Natural killer cell (primary cell): Measurements from ENCODE around the gene DEPDC7. TPM values are rescaled to one million over a fixed set of nuclear protein-coding genes. Genes with fewer than 3 reads are reported as not detected.
"Not testable (repeated sequence)": the region's sequence is repeated elsewhere in the genome, so short reads cannot be mapped to it uniquely, and the experiment has no call there.

Experiments used
- ATAC-seq, 3 donors: fragments of 150-1000 bp in 2 of 3; fragments of 200-7000 bp in 1 of 3; cut with Tn5 transposase; 1 replicate in 1 of 3; 2 replicates in 2 of 3; pipeline ENCODE4 v1.10.0; 2021; ENCODE audit warnings: mild to moderate bottlenecking in 2 of 3, moderate library complexity in 2 of 3
- DNase-seq, 2 donors: peaks; one replicate each; pipeline versions ENCODE4 v3.0.0 to v3.0.0-alpha.2; 2013 to 2021; ENCODE audit warnings: mixed read lengths in 1 of 2
- H3K27ac ChIP-seq: one replicate; pipeline ENCODE4 v1.5.1; 2013; ENCODE audit warnings: mild to moderate bottlenecking, low read length
- H3K27me3 ChIP-seq: one replicate; pipeline ENCODE4 v1.6.1; 2013; ENCODE audit warnings: low read length; ENCODE audit not compliant: control insufficient read depth, insufficient read depth
- H3K36me3 ChIP-seq: one replicate; pipeline ENCODE4 v1.6.1; 2013; ENCODE audit warnings: low read length; ENCODE audit not compliant: control insufficient read depth, insufficient read depth
- H3K4me1 ChIP-seq: one replicate; pipeline ENCODE4 v1.6.1; 2013; ENCODE audit warnings: low read length; ENCODE audit not compliant: control insufficient read depth, insufficient read depth
- H3K4me3 ChIP-seq: one replicate; pipeline ENCODE4 v1.5.1; 2013; ENCODE audit warnings: low read length
- H3K9me3 ChIP-seq: one replicate; pipeline ENCODE4 v1.6.1; 2013; ENCODE audit warnings: low read length; ENCODE audit not compliant: control insufficient read depth, insufficient read depth
- H3K27ac Mint-ChIP-seq, 2 donors: one replicate each; pipeline ENCODE4 v1.8.0; 2022; ENCODE audit warnings: mild to moderate bottlenecking in 2 of 2, mixed read lengths in 2 of 2, moderate library complexity in 1 of 2
- H3K27me3 Mint-ChIP-seq, 2 donors: one replicate each; pipeline ENCODE4 v1.8.0; 2022; ENCODE audit warnings: low read depth in 2 of 2, mixed read lengths in 2 of 2
- H3K36me3 Mint-ChIP-seq: one replicate; pipeline ENCODE4 v1.8.0; 2022; ENCODE audit warnings: mixed read lengths
- H3K4me1 Mint-ChIP-seq, 2 donors: one replicate each; pipeline ENCODE4 v1.8.0; 2022; ENCODE audit warnings: mixed read lengths in 2 of 2
- H3K4me3 Mint-ChIP-seq: one replicate; pipeline ENCODE4 v1.8.0; 2022; ENCODE audit warnings: mild to moderate bottlenecking, moderate library complexity, mixed read lengths
- H3K9me3 Mint-ChIP-seq, 2 donors: one replicate each; pipeline ENCODE4 v1.8.0; 2022; ENCODE audit warnings: mixed read lengths in 2 of 2
- CTCF ChIP-seq: fragments of 200-600 bp; IDR thresholded peaks from one replicate; pipeline ENCODE4 v1.8.0; 2022; ENCODE audit warnings: antibody characterized with exemption
- WGBS: methylation state at CpG from one replicate; pipeline ENCODE4 v1.1.7; 2013; ENCODE audit warnings: missing lambda C conversion rate; ENCODE audit not compliant: insufficient coverage; 5-methylcytosine and 5-hydroxymethylcytosine counted together
- intact Hi-C: fragments of 100-400 bp; cut with micrococcal nuclease; formaldehyde crosslinking; loops from one replicate; pipeline ENCODE4 v1.14.2; 2022
- total RNA-seq, 4 donors: library from RNA; stranded (reverse); fragments of 120-200 nt in 1 of 4; gene quantifications; one replicate each; pipeline versions ENCODE4 v1.2.3 to v1.2.4, GENCODE V29; 2013 to 2022

The DEPDC7 gene
- total RNA-seq, 3 donors from 2014 or later (not counting 1 experiment from before 2014, with no cell fraction given) = 0.80 to 1.8 (median 1.2) TPM

GRCh38 chr11:33025339-33025722 is 9.7 kb downstream of the DEPDC7 start:
- Mint-ChIP-seq H3K27me3 (peaks cover 4 to 5% of the 10 kb centered on the region in 2 donors), H3K4me1 (no peaks in the 10 kb centered on the region), H3K36me3 (no peaks in the 10 kb centered on the region), H3K27ac (no peak overlapping the region), H3K4me3 (no peak overlapping the region), H3K9me3 (no peaks in the 10 kb centered on the region)
- no peaks in the 10 kb centered on the region for H3K9me3 ChIP-seq
- H3K36me3 ChIP-seq = no peaks in the 10 kb centered on the region
- ATAC-seq = no peak
- 82% methylated on average over 3 of the region's 3 CpGs for WGBS
- no peak overlapping the region for H3K27ac ChIP-seq
- H3K4me3 ChIP-seq = no peak overlapping the region
- no peaks in the 10 kb centered on the region for H3K27me3 ChIP-seq
- no peaks in the 10 kb centered on the region for H3K4me1 ChIP-seq
- intact Hi-C loops = no loop called here
- DNase-seq = no peak
- no peak for TF ChIP-seq CTCF

GRCh38 chr11:33027233-33027632 is 11.6 kb downstream of the DEPDC7 start:
- intact Hi-C loops = no loop called here
- H3K9me3 Mint-ChIP-seq = no peaks in the 10 kb centered on the region

GRCh38 chr11:33027846-33028536 is 12.3 kb downstream of the DEPDC7 start:
- no peak overlapping the region for H3K27ac ChIP-seq
- no peaks in the 10 kb centered on the region for H3K36me3 ChIP-seq
- no peak overlapping the region for H3K4me3 ChIP-seq
- no peaks in the 10 kb centered on the region for H3K9me3 Mint-ChIP-seq
- WGBS = 85% methylated on average over 2 of the region's 4 CpGs
- no peak for DNase-seq
- intact Hi-C loops = no loop called here
- H3K27me3 Mint-ChIP-seq = peaks cover 4 to 12% of the 10 kb centered on the region in 2 donors
- ATAC-seq = no peak
- no peak overlapping the region for H3K4me3 Mint-ChIP-seq
- TF ChIP-seq CTCF = no peak
- no peaks in the 10 kb centered on the region for H3K36me3 Mint-ChIP-seq
- no peaks in the 10 kb centered on the region for H3K4me1 Mint-ChIP-seq
- no peaks in the 10 kb centered on the region for H3K4me1 ChIP-seq
- no peaks in the 10 kb centered on the region for H3K9me3 ChIP-seq
- H3K27ac Mint-ChIP-seq = no peak overlapping the region
- no peaks in the 10 kb centered on the region for H3K27me3 ChIP-seq

More at GRCh38 chr11:33027233-33027632, 11.6 kb downstream of the DEPDC7 start:
- H3K27ac ChIP-seq = no peak overlapping the region
- no peak for DNase-seq
- H3K4me1 ChIP-seq = no peaks in the 10 kb centered on the region
- WGBS = 100% methylated on average over 1 of the region's 2 CpGs
- H3K27ac Mint-ChIP-seq = no peak overlapping the region
- H3K9me3 ChIP-seq = no peaks in the 10 kb centered on the region
- H3K4me3 Mint-ChIP-seq = no peak overlapping the region
- ATAC-seq = no peak
- no peak for TF ChIP-seq CTCF
- H3K4me1 Mint-ChIP-seq = no peaks in the 10 kb centered on the region
- H3K36me3 ChIP-seq = no peaks in the 10 kb centered on the region
- no peak overlapping the region for H3K4me3 ChIP-seq
- no peaks in the 10 kb centered on the region for H3K27me3 ChIP-seq
- H3K27me3 Mint-ChIP-seq = peaks cover 4 to 5% of the 10 kb centered on the region in 2 donors
- H3K36me3 Mint-ChIP-seq = no peaks in the 10 kb centered on the region

GRCh38 chr11:33028537-33028914 is 12.8 kb downstream of the DEPDC7 start:
- Mint-ChIP-seq H3K4me1 (no peaks in the 10 kb centered on the region), H3K4me3 (no peak overlapping the region), H3K27ac (no peak overlapping the region), H3K27me3 (peaks cover 4 to 14% of the 10 kb centered on the region in 2 donors), H3K9me3 (no peaks in the 10 kb centered on the region), H3K36me3 (no peaks in the 10 kb centered on the region)
- H3K4me3 ChIP-seq = no peak overlapping the region
- no peaks in the 10 kb centered on the region for H3K36me3 ChIP-seq
- no peaks in the 10 kb centered on the region for H3K9me3 ChIP-seq
- TF ChIP-seq CTCF = no peak
- H3K4me1 ChIP-seq = no peaks in the 10 kb centered on the region
- no peak overlapping the region for H3K27ac ChIP-seq
- intact Hi-C loops = no loop called here
- 100% methylated on average over 1 of the region's 2 CpGs for WGBS
- ATAC-seq (no peak), DNase-seq (no peak)
- no peaks in the 10 kb centered on the region for H3K27me3 ChIP-seq

GRCh38 chr11:33029218-33029617 is 13.5 kb downstream of the DEPDC7 start:
- intact Hi-C loops, H3K27ac Mint-ChIP-seq, H3K27ac ChIP-seq, ATAC-seq, H3K9me3 ChIP-seq, H3K4me1 ChIP-seq, H3K4me3 ChIP-seq, DNase-seq, H3K4me3 Mint-ChIP-seq, H3K4me1 Mint-ChIP-seq, H3K9me3 Mint-ChIP-seq, H3K36me3 ChIP-seq, H3K36me3 Mint-ChIP-seq, H3K27me3 ChIP-seq: not testable (repeated sequence)
- peaks cover 4 to 14% of the 10 kb centered on the region in 2 donors for H3K27me3 Mint-ChIP-seq
- WGBS = 98% methylated on average over 6 of the region's 6 CpGs
